HG02642 (cell line): Measurements from ENCODE around the gene ARHGAP12.
A peak's percentile ranks its signal among the peaks of the same experiment; 100 is the strongest.

Experiments used
- ATAC-seq: cut with Tn5 transposase; IDR thresholded peaks from one replicate; pipeline ENCODE4 v1.9.1; 2021; ENCODE audit warnings: mild to moderate bottlenecking; ENCODE audit not compliant: unreplicated experiment, poor library complexity

Gene ARHGAP12

DNA sequence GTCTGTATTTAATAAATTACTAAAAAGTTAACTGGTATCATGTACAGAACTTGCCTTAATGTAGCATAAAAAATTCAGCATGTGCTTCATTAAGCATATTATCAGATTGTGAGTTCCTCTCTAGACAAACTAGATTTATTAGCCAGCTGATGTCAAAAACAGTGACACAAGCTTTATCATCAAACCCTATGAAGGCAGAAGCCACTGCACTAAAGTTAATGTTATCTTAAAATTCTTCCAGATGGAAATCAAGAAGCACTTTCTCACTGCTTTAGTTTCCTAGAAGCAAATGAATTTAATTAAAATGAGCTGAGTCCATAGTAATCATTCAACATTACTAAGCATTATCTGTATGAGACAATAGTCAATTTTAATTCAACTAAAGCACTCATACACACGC lies 96.4 kb downstream of the ARHGAP12 start:
- ATAC-seq: no peak

DNA sequence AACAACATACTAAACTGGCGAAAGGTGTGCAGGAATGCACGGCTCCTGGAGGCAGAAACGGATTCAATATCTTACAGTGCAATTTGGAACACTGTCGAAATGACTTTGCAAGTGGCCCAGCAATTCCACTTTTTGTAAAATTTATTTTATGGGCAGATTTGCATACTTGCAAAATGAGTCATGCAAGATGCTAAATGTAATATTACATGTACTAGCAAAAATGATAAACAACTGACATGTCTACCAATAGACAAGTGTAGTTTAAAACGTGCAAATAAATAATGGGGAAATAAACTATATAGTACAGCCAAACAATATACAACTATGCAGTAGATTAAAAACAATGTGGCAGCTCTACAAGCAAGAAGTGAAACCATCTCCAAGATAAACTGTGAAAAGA lies 97.7 kb downstream of the ARHGAP12 start:
- no peak for ATAC-seq

DNA sequence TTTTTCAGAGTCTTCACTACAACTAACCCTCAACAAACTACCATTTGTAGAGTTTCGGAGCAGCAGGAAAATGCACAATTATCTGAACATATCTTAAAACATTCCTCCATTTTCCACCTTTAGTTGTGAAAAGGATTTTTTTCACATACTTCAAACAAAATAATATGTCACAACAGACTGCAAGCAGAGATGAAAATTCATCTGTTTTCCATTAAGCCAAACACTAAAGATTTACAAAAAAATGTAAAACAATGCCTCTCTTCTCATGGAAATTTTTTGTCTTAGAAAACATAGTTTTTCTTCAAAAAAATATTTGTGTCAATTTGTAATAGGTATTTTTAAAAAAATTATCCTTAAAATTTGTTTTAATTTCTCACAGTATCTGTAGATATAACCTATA lies 98.9 kb downstream of the ARHGAP12 start:
- ATAC-seq: no peak

DNA sequence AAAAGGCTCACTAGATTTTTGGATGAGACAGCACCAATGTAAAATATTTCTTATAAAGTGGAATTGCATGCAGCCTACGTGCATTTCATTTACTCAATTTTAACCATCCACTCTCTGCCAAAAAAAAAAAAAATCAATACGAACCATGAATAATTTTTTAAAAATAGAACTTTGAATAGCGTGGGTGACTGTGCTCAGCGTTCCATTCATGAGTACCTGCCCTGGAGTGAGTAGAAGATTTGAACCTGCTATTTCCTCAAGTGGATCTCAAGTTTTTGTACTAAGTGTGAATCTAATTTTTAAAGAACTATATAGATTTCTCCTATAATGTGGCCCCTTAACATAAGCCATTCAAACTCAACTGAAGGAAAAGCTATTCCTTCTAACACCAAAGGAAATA lies 105.3 kb downstream of the ARHGAP12 start:
- ATAC-seq: no peak

- no peak for ATAC-seq
Observed at GRCh38 chr10:31822616-31823318, 105.9 kb downstream of the ARHGAP12 start.

DNA sequence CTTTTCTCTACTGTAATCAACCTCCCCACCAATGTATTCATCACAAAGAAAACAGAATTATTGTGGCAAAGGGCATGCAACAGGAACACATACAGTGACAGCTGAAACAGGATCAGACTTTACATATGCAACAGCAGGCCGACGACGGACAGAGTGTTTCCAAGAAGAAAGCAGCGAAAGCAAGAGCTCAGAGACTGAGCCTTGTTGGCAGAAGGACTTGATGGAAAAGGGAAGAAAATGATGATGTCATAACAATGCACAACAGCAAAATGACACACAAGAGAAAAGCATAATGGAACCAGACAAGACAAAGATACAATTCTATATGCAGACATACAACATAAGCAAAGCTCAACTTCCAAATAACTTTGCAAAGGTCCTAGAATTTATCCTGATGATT lies 106.5 kb downstream of the ARHGAP12 start:
- ATAC-seq: no peak

GRCh38 chr10:31820778-31821369 lies 107.8 kb downstream of the ARHGAP12 start:
- no peak for ATAC-seq

DNA sequence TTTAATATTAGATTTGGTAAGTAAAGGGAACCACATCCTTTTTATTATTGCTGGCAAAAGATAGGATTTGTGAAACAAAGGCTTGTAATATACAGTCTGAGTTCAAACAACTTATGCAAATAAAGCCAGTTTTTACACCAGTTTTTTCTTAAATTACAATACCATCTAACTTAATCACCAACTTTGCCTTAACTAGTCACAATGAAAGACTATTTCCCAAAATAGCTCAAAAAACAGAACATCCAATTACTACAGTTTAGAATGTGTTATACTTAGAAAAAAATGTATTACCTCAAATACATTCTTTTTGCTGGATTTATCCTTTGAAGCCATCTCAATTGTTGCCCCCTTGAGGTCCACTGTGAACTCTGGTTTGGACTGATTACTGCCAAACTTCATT lies 108.5 kb downstream of the ARHGAP12 start:
- no peak for ATAC-seq

DNA sequence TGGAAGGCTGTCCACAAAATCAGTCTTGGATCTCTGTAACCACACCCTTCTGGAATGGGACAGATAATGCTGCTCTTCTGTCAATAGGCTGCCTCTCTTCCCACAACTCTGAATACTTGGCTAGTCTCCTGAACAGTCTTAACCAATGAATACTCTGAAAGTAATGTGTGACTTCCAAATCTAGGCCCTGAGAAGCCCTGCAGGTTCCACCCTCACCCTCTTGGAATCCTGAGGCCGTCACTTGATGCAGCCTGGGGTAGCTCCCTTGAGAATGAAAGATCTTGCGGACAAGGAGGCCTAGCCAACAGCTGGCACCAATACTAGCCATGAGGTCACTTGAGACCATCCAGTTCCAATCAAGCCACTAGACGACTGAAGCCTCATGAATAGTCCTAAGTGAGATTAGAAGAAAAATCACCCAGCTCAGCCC lies 109.2 kb downstream of the ARHGAP12 start:
- ATAC-seq: no peak

DNA sequence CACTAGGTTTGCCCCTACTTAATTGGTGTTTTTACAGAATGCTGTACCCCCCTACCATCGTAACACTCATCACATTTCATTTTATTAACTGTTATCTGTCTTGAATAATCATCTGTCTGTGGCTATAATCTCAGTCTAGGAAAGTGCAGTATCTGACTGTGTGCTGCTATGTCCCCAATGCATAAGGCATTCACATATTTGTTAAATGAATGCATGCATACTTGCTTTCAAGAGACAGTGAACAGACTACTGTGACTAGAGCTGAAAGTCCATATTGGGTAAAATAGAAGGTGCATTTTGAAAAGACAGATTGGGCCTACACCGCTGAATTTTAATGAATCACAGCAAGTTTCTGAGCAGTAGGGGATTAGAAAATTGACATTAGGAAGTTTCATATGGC lies 112.3 kb downstream of the ARHGAP12 start:
- no peak for ATAC-seq

DNA sequence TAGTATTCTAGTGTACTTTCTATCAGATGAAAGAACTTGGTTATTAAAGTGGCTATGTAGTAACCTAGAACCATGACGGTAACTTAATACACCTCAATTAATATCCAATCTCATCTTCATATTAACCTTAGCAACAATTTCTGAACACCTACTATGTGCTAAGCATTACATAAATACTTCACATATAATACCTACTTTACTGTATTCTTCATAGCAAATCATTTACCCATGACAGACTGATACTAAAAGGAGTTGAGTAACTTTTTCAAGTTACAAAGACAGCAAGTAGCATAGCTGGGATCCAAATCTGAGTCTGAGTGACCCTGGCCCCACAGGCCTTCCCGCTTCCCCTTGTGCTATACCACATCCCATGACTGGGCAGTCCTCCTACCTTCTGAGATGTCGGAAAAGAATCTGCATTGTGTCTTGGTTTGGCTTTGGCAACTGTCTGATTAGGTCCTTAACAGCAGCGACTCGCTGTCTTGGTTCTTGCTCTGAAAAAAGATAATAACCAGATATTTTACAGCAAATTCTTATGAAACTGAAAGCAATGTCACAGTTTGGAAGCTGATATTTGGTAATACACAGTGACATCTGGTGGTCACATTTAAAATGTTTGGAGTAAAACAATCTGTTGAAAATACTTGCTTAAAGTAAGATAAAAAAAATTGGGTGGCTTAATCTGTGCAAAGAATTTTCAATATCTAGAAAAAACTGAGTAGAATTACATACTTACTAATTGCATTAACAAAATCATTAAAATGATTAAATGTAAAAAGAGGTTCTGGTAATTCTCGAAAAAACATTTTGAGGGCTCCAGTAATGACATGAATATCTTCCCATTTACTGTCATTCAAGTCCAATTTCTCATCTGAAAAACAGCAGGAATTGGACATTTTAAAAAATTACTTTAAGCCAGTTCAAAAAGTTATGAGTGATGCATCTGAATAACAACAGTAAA lies 120.1 kb downstream of the ARHGAP12 start:
- peak; percentile 61 for ATAC-seq

GRCh38 chr10:31804352-31804810 lies 124.2 kb downstream of the ARHGAP12 start:
- ATAC-seq: no peak

DNA sequence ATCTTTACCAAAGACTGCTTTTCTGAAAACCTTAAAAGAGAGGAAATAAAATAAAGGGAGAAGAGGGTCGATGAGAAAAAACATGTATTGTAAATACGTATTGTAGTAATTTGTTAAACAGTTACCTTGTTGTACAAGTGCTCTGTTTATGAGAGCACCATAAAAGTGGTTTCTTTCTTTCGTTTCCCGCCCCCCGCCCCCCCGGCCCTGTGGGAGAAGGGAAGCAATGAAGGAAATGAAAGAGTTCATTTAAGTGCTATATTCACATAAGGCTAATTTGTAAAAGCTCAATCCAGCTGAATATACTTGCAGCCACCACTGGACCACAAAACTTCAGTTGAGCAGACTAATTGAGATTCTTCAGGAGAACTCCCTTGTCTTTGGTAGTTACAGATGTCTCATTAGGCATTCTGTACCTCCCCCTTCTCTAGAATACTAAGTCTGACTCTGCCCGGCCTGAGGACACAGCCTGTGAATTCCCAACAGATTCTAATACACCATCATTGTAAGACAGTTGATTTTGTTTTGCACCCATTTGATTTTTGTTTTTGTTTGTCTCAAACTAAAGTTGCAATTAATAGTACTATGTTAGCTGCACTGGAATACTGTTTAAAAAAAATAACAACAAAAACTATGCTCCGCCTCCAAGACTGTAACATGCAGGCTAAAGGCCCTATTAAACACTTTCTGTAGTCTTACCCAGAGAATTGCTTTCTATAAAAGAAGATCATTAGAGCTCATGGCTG lies 124.9 kb downstream of the ARHGAP12 start:
- ATAC-seq: no peak

DNA sequence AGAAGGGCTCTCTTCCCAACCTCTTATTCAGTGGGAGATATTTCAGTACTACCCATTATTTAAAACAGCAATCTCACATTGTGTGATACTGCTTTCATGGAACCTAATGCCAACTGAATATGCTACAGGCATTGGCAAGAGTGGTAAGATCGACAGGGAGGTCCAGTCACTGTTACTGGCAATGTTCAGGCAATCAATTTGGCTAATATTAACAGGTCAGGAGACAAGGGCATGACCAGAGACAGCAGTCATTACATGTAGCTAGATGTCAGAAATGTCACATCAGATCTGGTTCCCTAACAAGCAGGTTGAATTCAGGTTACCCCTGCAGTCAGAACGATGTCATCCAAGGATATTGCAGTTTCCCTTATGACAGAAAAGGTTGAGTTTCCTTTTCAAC lies 129.4 kb downstream of the ARHGAP12 start:
- ATAC-seq: no peak

DNA sequence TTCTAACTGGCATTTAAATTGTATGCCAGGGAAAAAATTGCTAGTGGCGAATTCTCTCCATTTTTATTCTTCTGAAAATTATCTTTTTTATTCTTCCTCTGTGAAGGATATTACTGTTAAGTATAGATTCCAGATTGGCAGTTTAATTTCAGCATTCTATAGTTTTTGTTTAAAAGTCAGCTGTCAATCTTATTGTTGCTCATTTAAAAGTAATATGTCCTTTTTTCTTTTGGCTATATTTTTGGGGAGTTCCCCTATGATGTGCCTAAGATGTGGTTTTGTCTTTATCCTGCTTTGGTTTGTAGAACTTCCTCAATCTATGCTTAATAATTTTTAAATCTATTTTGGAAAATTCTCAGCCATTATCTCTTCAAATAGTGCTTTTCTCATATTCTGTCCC lies 135.9 kb downstream of the ARHGAP12 start:
- no peak for ATAC-seq

DNA sequence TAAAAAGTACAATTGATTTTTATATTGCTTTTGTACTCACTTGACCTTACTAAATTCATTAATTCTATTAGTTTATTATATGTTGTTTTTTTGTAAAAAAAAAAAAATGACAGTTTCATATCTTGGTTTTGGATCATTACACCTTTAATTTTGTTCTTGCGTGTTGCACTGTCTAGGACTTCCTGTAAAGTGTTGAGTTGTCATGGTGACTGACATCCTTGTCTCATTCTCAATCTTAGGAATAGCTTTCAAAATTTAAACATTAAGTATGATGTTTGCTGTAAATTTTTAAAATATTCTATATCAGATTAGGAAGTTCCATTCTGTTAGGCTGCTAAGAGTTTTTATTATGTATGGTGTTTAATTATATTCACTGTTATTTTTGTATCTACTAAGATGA lies 139.1 kb downstream of the ARHGAP12 start:
- ATAC-seq: no peak

GRCh38 chr10:31782701-31783100 lies 145.9 kb downstream of the ARHGAP12 start:
- ATAC-seq: no peak

DNA sequence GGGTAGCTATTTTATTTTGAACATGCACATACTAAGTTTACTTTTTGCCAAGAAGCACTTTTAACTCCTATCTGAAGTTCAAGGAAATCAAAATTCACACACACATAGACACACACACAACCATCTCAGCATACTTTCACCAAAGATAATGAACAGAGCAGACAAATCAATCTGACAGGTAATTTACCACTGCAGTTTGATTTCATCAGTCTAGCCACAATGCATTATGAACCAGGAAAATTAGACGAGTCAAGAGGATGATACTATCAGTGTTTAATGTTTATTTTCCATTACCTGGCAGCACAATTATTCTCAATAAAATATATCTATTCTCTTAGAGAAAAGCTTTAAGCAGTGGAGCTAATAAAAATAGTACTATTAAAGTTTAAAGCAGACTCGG lies 147.9 kb downstream of the ARHGAP12 start:
- no peak for ATAC-seq

DNA sequence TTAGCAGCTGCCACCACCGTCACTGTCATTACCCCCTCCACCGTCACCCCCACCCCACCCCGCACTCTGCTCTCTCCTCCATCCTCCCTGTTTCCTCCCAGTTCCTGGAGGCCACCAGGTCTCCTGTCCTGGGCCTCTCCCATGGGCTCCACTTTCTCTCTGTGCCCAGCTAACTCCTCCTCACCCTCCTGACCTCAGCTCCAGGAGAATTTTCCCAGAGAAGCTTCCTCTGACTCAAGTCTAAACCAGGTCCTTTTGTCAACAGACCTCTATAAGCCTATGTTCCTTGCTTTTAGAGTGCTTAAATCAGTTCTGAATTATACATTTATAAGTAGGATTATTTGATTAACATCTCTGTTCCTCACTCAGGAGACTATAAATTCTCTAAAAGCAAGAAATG lies 150.0 kb downstream of the ARHGAP12 start:
- ATAC-seq: no peak

- no peak for ATAC-seq
Observed at GRCh38 chr10:31776159-31776558, 152.5 kb downstream of the ARHGAP12 start.
